HCT116 (cell line): ENCODE measurements around the gene PRDM11. TPM values are rescaled to one million over a fixed set of nuclear protein-coding genes. Genes with fewer than 3 reads are reported as not detected.

Experiments used
- ATAC-seq: fragments of 200-7000 bp; cut with Tn5 transposase; 2 replicates; pipeline ENCODE4 v1.9.1; 2020; ENCODE audit warnings: mild to moderate bottlenecking, moderate library complexity
- BruUV-seq: library from RNA; stranded (reverse); fragments of 400-500 nt; replicated peaks from 2 replicates; lab custom pipeline; 2021; lab: Mats Ljungman, UMichigan
- CTCF ChIA-PET: fragments of 300-600 bp; sonication (Branson Sonifier 250); formaldehyde crosslinking; loops from one replicate; lab custom pipeline; 2021; ENCODE audit warnings: antibody characterized with exemption; lab: Charles Lee
- POLR2A ChIA-PET: fragments of 300-600, 350-600 bp; sonication (Branson Sonifier 250); formaldehyde crosslinking; loops from one replicate; lab custom pipeline; 2021; ENCODE audit warnings: antibody characterized with exemption; lab: Charles Lee
- RAD21 ChIA-PET, 2 experiments: fragments of 300-600 bp; sonication (Branson Sonifier 250); formaldehyde crosslinking; loops; one replicate each; lab custom pipeline; 2023; ENCODE audit warnings: low total read pairs in 2 of 2; ENCODE audit not compliant: uncharacterized antibody in 2 of 2, unreplicated experiment in 2 of 2, low non-redundant PET in 1 of 2; lab: Charles Lee
- DNase-seq: peaks from one replicate; pipeline ENCODE4 v3.0.0-alpha.2; 2010; ENCODE audit warnings: low read depth, low spot score
- H2AFZ ChIP-seq: fragments of 200-600 bp; shearing (Covaris generic), sonication (generic); 2 replicates; pipeline ENCODE4 v1.6.1; 2017; ENCODE audit warnings: low read depth, mixed run types, mixed read lengths, antibody characterized with exemption, low read length; ENCODE audit not compliant: poor library complexity, severe bottlenecking
- H3K27ac ChIP-seq: 2 replicates; pipeline ENCODE4 v1.5.1; 2012; ENCODE audit warnings: low read depth, low read length
- H3K27me3 ChIP-seq: fragments of 200-600 bp; sonication (generic); 2 replicates; pipeline ENCODE4 v1.6.1; 2016; ENCODE audit warnings: mixed run types, low read length, mixed read lengths; ENCODE audit not compliant: insufficient read depth
- H3K36me3 ChIP-seq, 2 experiments: fragments of 200-500 bp in 1 of 2; fragments of 200-600 bp in 1 of 2; sonication (Bioruptor generic) in 1 of 2; sonication (generic) in 1 of 2; 2 replicates each; pipeline versions ENCODE4 v1.5.1 to v1.6.1; 2014 to 2016; ENCODE audit warnings: low read length in 2 of 2, inconsistent platforms in 1 of 2, mixed read lengths in 1 of 2, mixed run types in 1 of 2; ENCODE audit not compliant: insufficient read depth in 2 of 2, control insufficient read depth in 1 of 2
- H3K4me1 ChIP-seq, 2 experiments: fragments of 200-600 bp in 1 of 2; sonication (generic) in 1 of 2; 2 replicates each; pipeline versions ENCODE4 v1.5.1 to v1.6.1; 2012 to 2017; ENCODE audit warnings: low read length in 2 of 2, inconsistent platforms in 1 of 2, mild to moderate bottlenecking in 1 of 2, mixed read lengths in 1 of 2, mixed run types in 1 of 2, moderate library complexity in 1 of 2; ENCODE audit not compliant: insufficient read depth in 2 of 2, control insufficient read depth in 1 of 2
- H3K4me2 ChIP-seq: fragments of 200-600 bp; sonication (generic); 2 replicates; pipeline ENCODE4 v1.6.1; 2017; ENCODE audit warnings: mixed run types, low read length, mixed read lengths
- H3K4me3 ChIP-seq, 2 experiments: fragments of 200-600 bp in 1 of 2; sonication (generic) in 1 of 2; replicated peaks in 1 of 2; 2 replicates each; pipeline ENCODE4 v1.5.1; 2011 to 2016; ENCODE audit warnings: low read length in 2 of 2, control low read depth in 1 of 2, low read depth in 1 of 2, mild to moderate bottlenecking in 1 of 2, mixed read lengths in 1 of 2, mixed run types in 1 of 2
- H3K79me2 ChIP-seq: fragments of 200-600 bp; sonication (generic); 2 replicates; pipeline ENCODE4 v1.6.1; 2017; ENCODE audit warnings: mild to moderate bottlenecking, mixed run types, low read length, moderate library complexity, mixed read lengths; ENCODE audit not compliant: insufficient read depth
- H3K9ac ChIP-seq: fragments of 200-600 bp; sonication (generic); 2 replicates; pipeline ENCODE4 v1.6.1; 2016; ENCODE audit warnings: low read length, mixed read lengths
- H3K9me2 ChIP-seq: fragments of 200-600 bp; sonication (generic), shearing (Covaris generic); 2 replicates; pipeline ENCODE4 v1.6.1; 2017; ENCODE audit warnings: mixed run types, mild to moderate bottlenecking, moderate library complexity; ENCODE audit not compliant: insufficient read depth
- H3K9me3 ChIP-seq, 2 experiments: fragments of 200-500 bp in 1 of 2; fragments of 200-600 bp in 1 of 2; sonication (Bioruptor generic) in 1 of 2; sonication (generic) in 1 of 2; 2 replicates each; pipeline ENCODE4 v1.6.1; 2014 to 2017; ENCODE audit warnings: low read length in 2 of 2, mixed read lengths in 2 of 2, inconsistent platforms in 1 of 2, low read depth in 1 of 2, mild to moderate bottlenecking in 1 of 2, mixed run types in 1 of 2, moderate library complexity in 1 of 2; ENCODE audit not compliant: control insufficient read depth in 1 of 2, insufficient read depth in 1 of 2
- H4K20me1 ChIP-seq: fragments of 200-600 bp; sonication (generic), shearing (Covaris generic); 2 replicates; pipeline ENCODE4 v1.6.1; 2017; ENCODE audit warnings: mixed run types, mild to moderate bottlenecking, moderate library complexity; ENCODE audit not compliant: insufficient read depth
- CEBPB ChIP-seq: IDR thresholded peaks from 2 replicates; pipeline ENCODE4 v1.6.1; 2012; ENCODE audit warnings: low read depth
- CTCF ChIP-seq, 3 experiments: fragments of 200-600 bp in 1 of 3; sonication (generic) in 1 of 3; IDR thresholded peaks in 2 of 3; conservative IDR thresholded peaks in 1 of 3; 2 replicates each; pipeline ENCODE4 v1.5.1; 2012 to 2017; ENCODE audit warnings: low read depth in 2 of 3, low read length in 2 of 3, antibody characterized with exemption in 1 of 3, borderline replicate concordance in 1 of 3, control low read depth in 1 of 3, mild to moderate bottlenecking in 1 of 3, mixed read lengths in 1 of 3, mixed run types in 1 of 3, moderate library complexity in 1 of 3; ENCODE audit not compliant: insufficient read depth in 1 of 3
- ELF1 ChIP-seq: IDR thresholded peaks from 2 replicates; pipeline ENCODE4 v1.6.1; 2012; ENCODE audit warnings: low read depth, borderline replicate concordance
- EZH2 ChIP-seq: fragments of 200-600 bp; sonication (generic); IDR thresholded peaks from 2 replicates; pipeline ENCODE4 v1.6.1; 2017; ENCODE audit warnings: antibody characterized with exemption, mixed run types
- FOSL1 ChIP-seq: IDR thresholded peaks from 2 replicates; pipeline ENCODE4 v1.6.1; 2012; ENCODE audit warnings: low read depth
- JUND ChIP-seq: IDR thresholded peaks from 2 replicates; pipeline ENCODE4 v1.6.1; 2012
- POLR2A ChIP-seq: IDR thresholded peaks from 2 replicates; pipeline ENCODE4 v1.7.0; 2011; ENCODE audit warnings: borderline replicate concordance; ENCODE audit not compliant: insufficient read depth, insufficient read length; ENCODE audit errors: extremely low read depth
- REST ChIP-seq: IDR thresholded peaks from 2 replicates; pipeline ENCODE4 v1.6.1; 2012; ENCODE audit warnings: low read depth
- SP1 ChIP-seq: IDR thresholded peaks from 2 replicates; pipeline ENCODE4 v1.6.1; 2012; ENCODE audit warnings: low read depth
- YY1 ChIP-seq: IDR thresholded peaks from 2 replicates; pipeline ENCODE4 v1.6.1; 2011; ENCODE audit warnings: low read length, low read depth, moderate library complexity, mild to moderate bottlenecking; ENCODE audit not compliant: insufficient replicate concordance; ENCODE audit errors: extremely low read depth
- ZBTB33 ChIP-seq: IDR thresholded peaks from 2 replicates; pipeline ENCODE4 v1.6.1; 2011; ENCODE audit warnings: mild to moderate bottlenecking, low read length, moderate library complexity; ENCODE audit not compliant: insufficient replicate concordance; ENCODE audit errors: extremely low read depth
- ZFX ChIP-seq: fragments of 450-650 bp; IDR thresholded peaks from 2 replicates; pipeline ENCODE4 v1.6.1; 2017
- intact Hi-C: fragments of 100-400 bp; cut with micrococcal nuclease; formaldehyde crosslinking; loops from 2 replicates; pipeline ENCODE4 v1.10.0; 2022
- total RNA-seq: library from RNA; stranded (reverse); gene quantifications from one replicate; pipeline ENCODE4 v1.2.1, GENCODE V29; 2021; ENCODE audit not compliant: unreplicated experiment

Gene PRDM11
- total RNA-seq, 1 experiment from 2014 or later: 9.3 TPM

- TF ChIP-seq CTCF (IDR thresholded peaks at IDR 0.05 in 2 of 3, conservative IDR thresholded peaks at IDR 0.05 in 1 of 3; ENCODE audit: borderline replicate concordance in 1 of 3, insufficient read depth in 1 of 3, low read depth in 2 of 3, low read length in 2 of 3) (no peak), SP1 (no peak), JUND (no peak), REST (no peak), YY1 (no peak), FOSL1 (no peak)
Observed at GRCh38 chr11:45227836-45228235, 81.4 kb downstream of the PRDM11 start (continued).

- no peak for ATAC-seq
- H3K9me2 ChIP-seq: no peaks in the 10 kb centered on the region
- H3K4me1 ChIP-seq: no peaks in the 10 kb centered on the region
- H3K79me2 ChIP-seq: no peaks in the 10 kb centered on the region
- H3K27me3 ChIP-seq: no peaks in the 10 kb centered on the region
- H2AFZ ChIP-seq: no peak overlapping the region
- POLR2A ChIA-PET: no interaction called here
- H3K9ac ChIP-seq: no peak overlapping the region
- CTCF ChIA-PET: no interaction called here
- DNase-seq: no peak
- H4K20me1 ChIP-seq: no peaks in the 10 kb centered on the region
- no peak for TF ChIP-seq ZBTB33
- no peak for TF ChIP-seq FOSL1
- no peak for TF ChIP-seq ELF1
- no peak for TF ChIP-seq POLR2A
- no peak for TF ChIP-seq EZH2
- no peak for TF ChIP-seq ZFX
- TF ChIP-seq CEBPB: no peak
- no peak for TF ChIP-seq SP1
- RAD21 ChIA-PET: no interaction called here
- no peaks in the 10 kb centered on the region for H3K36me3 ChIP-seq
- no TSS peak for BruUV-seq
- intact Hi-C loops: no loop called here
- H3K9me3 ChIP-seq: no peaks in the 10 kb centered on the region
- H3K4me3 ChIP-seq: no peak overlapping the region
- no peak overlapping the region for H3K27ac ChIP-seq
- no peak overlapping the region for H3K4me2 ChIP-seq
Observed at GRCh38 chr11:45229401-45230020, 83.1 kb downstream of the PRDM11 start.
